SK-N-MC (cell line): ENCODE measurements around the gene UBE2F.

Source experiments
- EZH2 ChIP-seq: fragments of 200-600 bp; sonication (generic); IDR thresholded peaks from one replicate; pipeline ENCODE4 v1.6.1; 2017; ENCODE audit warnings: antibody characterized with exemption
- FOXP2 ChIP-seq: optimal IDR thresholded peaks from 2 replicates; pipeline ENCODE3; 2011; ENCODE audit warnings: mild to moderate bottlenecking, moderate library complexity; ENCODE audit not compliant: insufficient read depth; ENCODE audit errors: extremely low read length, control extremely low read depth
- POLR2AphosphoS5 ChIP-seq: IDR thresholded peaks from 2 replicates; pipeline ENCODE4 v1.6.1; 2012; ENCODE audit warnings: mild to moderate bottlenecking, low read depth, low read length, borderline replicate concordance

DNA sequence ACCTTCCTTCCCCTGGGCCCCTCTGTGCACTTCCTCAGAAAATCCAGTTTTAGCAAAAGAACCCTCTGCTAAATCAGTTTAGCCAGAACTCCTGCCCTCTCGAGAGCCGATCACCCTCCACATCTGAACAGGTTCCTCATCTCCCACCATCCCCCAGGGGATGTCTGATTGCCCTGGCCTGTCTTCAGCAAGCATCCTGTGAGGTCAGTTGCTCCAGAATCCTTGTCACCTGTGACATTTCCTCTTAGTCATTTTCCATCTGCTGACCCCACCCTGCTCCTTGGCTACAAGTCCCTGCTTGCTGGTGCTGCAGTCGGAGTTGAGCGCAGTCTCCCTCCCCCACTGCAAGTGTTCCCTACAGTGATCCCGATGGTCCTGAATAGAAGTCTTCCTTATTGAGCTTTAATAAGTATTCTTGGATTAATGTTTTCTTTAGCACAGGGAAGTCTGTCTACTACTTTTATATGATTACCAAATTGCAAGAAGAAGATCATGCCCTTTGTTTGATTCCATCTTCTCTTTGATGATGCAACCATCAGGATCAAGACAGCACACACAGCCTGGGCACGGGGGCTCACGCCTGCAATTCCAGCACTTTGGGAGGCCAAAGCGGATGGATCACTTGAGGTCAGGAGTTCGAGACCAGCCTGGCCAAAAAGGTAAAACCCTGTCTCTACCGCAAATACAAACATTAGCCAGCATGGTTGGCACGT, 30.9 kb upstream of the UBE2F start:
- no peak for TF ChIP-seq POLR2AphosphoS5
- no peak for TF ChIP-seq EZH2
- TF ChIP-seq FOXP2: no peak
